Measurements from ENCODE around the gene TRIM27. TPM values are rescaled to one million over a fixed set of nuclear protein-coding genes. Genes with fewer than 3 reads are reported as not detected.

TRIM27 gene
- total RNA-seq, 4 donors from 2014 or later = 32.3 to 49.0 (median 42.4) TPM

GRCh38 chr6:28871335-28872156 is 52.2 kb downstream of the TRIM27 start:
- no peak for TF ChIP-seq CTCF (IDR thresholded peaks at IDR 0.05; ENCODE audit: low read depth)

GRCh38 chr6:28868873-28869272 is 54.9 kb downstream of the TRIM27 start:
- no peak for TF ChIP-seq CTCF (IDR thresholded peaks at IDR 0.05; ENCODE audit: low read depth)

- TF ChIP-seq CTCF (IDR thresholded peaks at IDR 0.05; ENCODE audit: low read depth) = no peak
Observed at GRCh38 chr6:28867086-28867409, 56.7 kb downstream of the TRIM27 start.

- no peak for TF ChIP-seq CTCF (IDR thresholded peaks at IDR 0.05; ENCODE audit: low read depth)
Observed at GRCh38 chr6:28865401-28866204, 58.2 kb downstream of the TRIM27 start.

GRCh38 chr6:28864326-28864923 is 59.4 kb downstream of the TRIM27 start:
- TF ChIP-seq CTCF (IDR thresholded peaks at IDR 0.05; ENCODE audit: low read depth) = no peak

GRCh38 chr6:28863604-28864325 is 60.0 kb downstream of the TRIM27 start:
- TF ChIP-seq CTCF (IDR thresholded peaks at IDR 0.05; ENCODE audit: low read depth) = no peak
